ENCODE results near the gene AIRE. TPM values are rescaled to one million over a fixed set of nuclear protein-coding genes. Genes with fewer than 3 reads are reported as not detected.
"Not testable (repeated sequence)": the region's sequence is repeated elsewhere in the genome, so short reads cannot be mapped to it uniquely, and the experiment has no call there.

The AIRE gene
- polyA plus RNA-seq (ENCODE audit: insufficient read length), result 0.15 TPM

- DNase-seq, result no peak
Observed at GRCh38 chr21:44285138-44285992, at the start of gene AIRE. AIRE (plus strand) TSS chr21:44285876; CDS start chr21:44286007, 131 bp downstream.

GRCh38 chr21:44240353-44240752, 45.3 kb upstream of the AIRE start:
- not testable (repeated sequence) for DNase-seq

GRCh38 chr21:44240842-44241241, 44.8 kb upstream of the AIRE start, which contains the start of gene ICOSLG:
ICOSLG (minus strand) TSS chr21:44240943; CDS start chr21:44240817, 126 bp downstream.
- not testable (repeated sequence) for DNase-seq

GRCh38 chr21:44241281-44241680, 44.4 kb upstream of the AIRE start:
- DNase-seq, result not testable (repeated sequence)

GRCh38 chr21:44243980-44244379, 41.7 kb upstream of the AIRE start:
- DNase-seq, result not testable (repeated sequence)

- DNase-seq, result not testable (repeated sequence)
Observed at GRCh38 chr21:44247904-44248303, 37.8 kb upstream of the AIRE start.

- DNase-seq, result not testable (repeated sequence)
Observed at GRCh38 chr21:44249204-44250037, 36.3 kb upstream of the AIRE start.

- no peak for DNase-seq
Observed at GRCh38 chr21:44253832-44254710, 31.6 kb upstream of the AIRE start.

- DNase-seq, result no peak
Observed at GRCh38 chr21:44255511-44255981, 30.1 kb upstream of the AIRE start.

GRCh38 chr21:44258056-44258725, 27.5 kb upstream of the AIRE start:
- no peak for DNase-seq

- no peak for DNase-seq
Observed at GRCh38 chr21:44259082-44259705, 26.5 kb upstream of the AIRE start.

GRCh38 chr21:44260066-44260465, 25.6 kb upstream of the AIRE start:
- DNase-seq, result no peak

- DNase-seq, result no peak
Observed at GRCh38 chr21:44260791-44261631, 24.7 kb upstream of the AIRE start.

- no peak for DNase-seq
Observed at GRCh38 chr21:44261675-44262295, 23.9 kb upstream of the AIRE start, which contains the start of gene DNMT3L. DNMT3L (minus strand) TSS chr21:44261897; CDS start chr21:44261259, 638 bp downstream.

GRCh38 chr21:44262338-44263056, 23.2 kb upstream of the AIRE start:
- no peak for DNase-seq

- DNase-seq, result no peak
Observed at GRCh38 chr21:44263221-44263760, 22.4 kb upstream of the AIRE start.

- no peak for DNase-seq
Observed at GRCh38 chr21:44263768-44264167, 21.9 kb upstream of the AIRE start.

GRCh38 chr21:44265734-44266270, 19.9 kb upstream of the AIRE start:
- no peak for DNase-seq
